MCF 10A (cell line): ENCODE results near the gene PRR19. TPM values are rescaled to one million over a fixed set of nuclear protein-coding genes. Genes with fewer than 3 reads are reported as not detected.
"Not testable (repeated sequence)": the region's sequence is repeated elsewhere in the genome, so short reads cannot be mapped to it uniquely, and the experiment has no call there.

Source experiments
- BruUV-seq: library from RNA; stranded (reverse); fragments of 400-500 nt; replicated peaks from 2 replicates; lab custom pipeline; 2021; lab: Mats Ljungman, UMichigan
- CTCF ChIA-PET: fragments of 300-600 bp; sonication (Branson Sonifier 250); formaldehyde crosslinking; extraction: SDS; loops from one replicate; lab custom pipeline; 2021; ENCODE audit warnings: antibody characterized with exemption, inconsistent platforms; lab: Yijun Ruan, JAX
- POLR2A ChIA-PET: fragments of 300-600, 350-650 bp; sonication (Branson Sonifier 250); formaldehyde crosslinking; extraction: SDS; loops from one replicate; lab custom pipeline; 2020; ENCODE audit warnings: antibody characterized with exemption, inconsistent platforms; lab: Yijun Ruan, JAX
- DNase-seq: peaks from one replicate; pipeline ENCODE4 v3.0.0-alpha.2; 2018; ENCODE audit not compliant: unreplicated experiment
- H3K27ac Mint-ChIP-seq: one replicate; pipeline ENCODE4 v1.8.0; 2022; ENCODE audit warnings: mild to moderate bottlenecking, low read depth, mixed read lengths; ENCODE audit not compliant: unreplicated experiment
- H3K27me3 Mint-ChIP-seq: one replicate; pipeline ENCODE4 v1.8.0; 2022; ENCODE audit warnings: mixed read lengths; ENCODE audit not compliant: insufficient read depth, unreplicated experiment
- H3K36me3 Mint-ChIP-seq: one replicate; pipeline ENCODE4 v1.8.0; 2022; ENCODE audit warnings: mild to moderate bottlenecking, moderate library complexity, mixed read lengths; ENCODE audit not compliant: insufficient read depth, unreplicated experiment
- H3K4me1 Mint-ChIP-seq: one replicate; pipeline ENCODE4 v1.8.0; 2022; ENCODE audit warnings: mixed read lengths; ENCODE audit not compliant: insufficient read depth, unreplicated experiment
- H3K4me3 Mint-ChIP-seq: one replicate; pipeline ENCODE4 v1.8.0; 2022; ENCODE audit warnings: mild to moderate bottlenecking, moderate library complexity, mixed read lengths; ENCODE audit not compliant: unreplicated experiment
- H3K9me3 Mint-ChIP-seq: one replicate; pipeline ENCODE4 v1.8.0; 2022; ENCODE audit warnings: mixed read lengths; ENCODE audit not compliant: unreplicated experiment
- intact Hi-C: fragments of 100-400 bp; cut with micrococcal nuclease; formaldehyde crosslinking; loops from 2 replicates; pipeline ENCODE4 v1.14.1; 2022
- total RNA-seq: library from RNA; stranded (reverse); gene quantifications from 2 replicates; pipeline ENCODE4 v1.2.3, GENCODE V29; 2022
- TF ChIP-seq, protein P1 (sequence below): fragments of 200-600 bp; IDR thresholded peaks from one replicate; pipeline ENCODE4 v1.8.0; 2022; ENCODE audit warnings: antibody characterized with exemption, mild to moderate bottlenecking; ENCODE audit not compliant: unreplicated experiment

PRR19 gene
- total RNA-seq, 1 experiment from 2014 or later = 0.30 TPM

DNA sequence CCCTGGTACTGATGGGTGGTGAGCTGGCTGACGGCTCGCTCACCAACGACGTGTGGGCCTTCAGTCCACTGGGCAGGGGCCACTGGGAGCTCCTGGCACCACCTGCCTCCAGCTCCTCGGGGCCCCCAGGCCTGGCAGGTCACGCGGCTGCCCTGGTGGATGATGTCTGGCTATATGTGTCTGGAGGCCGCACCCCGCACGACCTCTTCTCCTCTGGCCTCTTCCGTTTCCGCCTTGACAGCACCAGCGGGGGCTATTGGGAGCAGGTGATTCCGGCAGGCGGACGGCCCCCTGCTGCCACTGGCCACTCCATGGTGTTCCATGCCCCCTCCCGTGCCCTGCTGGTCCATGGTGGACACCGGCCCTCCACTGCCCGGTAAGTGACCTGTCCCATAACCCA lies 34.0 kb downstream of the PRR19 start:
- no peaks in the 10 kb centered on the region for H3K27me3 Mint-ChIP-seq
- no peaks in the 10 kb centered on the region for H3K4me1 Mint-ChIP-seq
- no peaks in the 10 kb centered on the region for H3K9me3 Mint-ChIP-seq
- TF ChIP-seq, protein P1, sequence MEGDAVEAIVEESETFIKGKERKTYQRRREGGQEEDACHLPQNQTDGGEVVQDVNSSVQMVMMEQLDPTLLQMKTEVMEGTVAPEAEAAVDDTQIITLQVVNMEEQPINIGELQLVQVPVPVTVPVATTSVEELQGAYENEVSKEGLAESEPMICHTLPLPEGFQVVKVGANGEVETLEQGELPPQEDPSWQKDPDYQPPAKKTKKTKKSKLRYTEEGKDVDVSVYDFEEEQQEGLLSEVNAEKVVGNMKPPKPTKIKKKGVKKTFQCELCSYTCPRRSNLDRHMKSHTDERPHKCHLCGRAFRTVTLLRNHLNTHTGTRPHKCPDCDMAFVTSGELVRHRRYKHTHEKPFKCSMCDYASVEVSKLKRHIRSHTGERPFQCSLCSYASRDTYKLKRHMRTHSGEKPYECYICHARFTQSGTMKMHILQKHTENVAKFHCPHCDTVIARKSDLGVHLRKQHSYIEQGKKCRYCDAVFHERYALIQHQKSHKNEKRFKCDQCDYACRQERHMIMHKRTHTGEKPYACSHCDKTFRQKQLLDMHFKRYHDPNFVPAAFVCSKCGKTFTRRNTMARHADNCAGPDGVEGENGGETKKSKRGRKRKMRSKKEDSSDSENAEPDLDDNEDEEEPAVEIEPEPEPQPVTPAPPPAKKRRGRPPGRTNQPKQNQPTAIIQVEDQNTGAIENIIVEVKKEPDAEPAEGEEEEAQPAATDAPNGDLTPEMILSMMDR = no peak
- peaks cover 10% of the 10 kb centered on the region for H3K36me3 Mint-ChIP-seq
- no peak overlapping the region for H3K27ac Mint-ChIP-seq
- H3K4me3 Mint-ChIP-seq = no peak overlapping the region
- ChIA-PET CTCF (no interaction called here), POLR2A (interaction anchor here (0.6 kb wide), 1 partner anchor 12 kb away, joined by 3 read pairs; no protein-coding TSS in a partner anchor)
- DNase-seq = no peak
- intact Hi-C loops = no loop called here
- BruUV-seq = no TSS peak

DNA sequence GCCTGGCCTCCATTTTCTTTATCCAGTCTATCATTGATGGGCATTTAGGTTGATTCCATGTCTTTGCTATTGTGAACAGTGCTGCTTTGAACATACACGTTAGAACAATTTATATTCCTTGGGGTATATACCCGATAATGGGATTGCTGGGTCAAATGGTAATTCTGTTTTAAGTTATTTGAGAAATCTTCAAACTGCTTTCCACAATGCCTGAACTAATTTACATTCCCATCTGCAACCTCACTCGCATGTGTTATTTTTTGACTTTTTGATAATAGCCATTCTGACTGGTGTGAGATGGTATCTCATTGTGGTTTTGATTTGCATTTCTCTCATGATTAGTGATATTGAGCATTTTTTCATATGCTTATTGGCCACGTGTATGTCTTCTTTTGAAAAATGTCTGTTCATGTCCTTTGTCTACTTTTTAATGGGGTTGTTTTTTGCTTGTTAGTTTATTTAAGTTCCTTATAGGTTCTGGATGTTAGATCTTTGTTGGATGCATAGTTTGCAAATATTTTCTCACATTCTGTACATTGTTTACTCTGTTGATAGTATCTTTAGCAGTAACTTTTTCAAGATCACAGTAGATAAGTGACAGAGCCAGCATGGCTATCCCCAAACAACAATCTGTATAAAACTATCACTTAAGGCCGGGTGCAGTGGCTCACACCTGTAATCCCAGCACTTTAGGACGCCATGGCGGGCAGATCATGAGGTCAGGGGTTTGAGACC lies 37.4 kb downstream of the PRR19 start:
- BruUV-seq, H3K9me3 Mint-ChIP-seq, H3K27me3 Mint-ChIP-seq, intact Hi-C loops, H3K4me3 Mint-ChIP-seq, H3K4me1 Mint-ChIP-seq, H3K27ac Mint-ChIP-seq, DNase-seq: not testable (repeated sequence)
- POLR2A ChIA-PET = interaction anchor here (2.2 kb wide), 1 partner anchor 12 kb away, joined by 5 read pairs; no protein-coding TSS in a partner anchor
- peaks cover 18% of the 10 kb centered on the region for H3K36me3 Mint-ChIP-seq
- CTCF ChIA-PET = interaction anchor here (0.6 kb wide), 1 partner anchor 48 kb away, joined by 3 read pairs; no protein-coding TSS in a partner anchor

DNA sequence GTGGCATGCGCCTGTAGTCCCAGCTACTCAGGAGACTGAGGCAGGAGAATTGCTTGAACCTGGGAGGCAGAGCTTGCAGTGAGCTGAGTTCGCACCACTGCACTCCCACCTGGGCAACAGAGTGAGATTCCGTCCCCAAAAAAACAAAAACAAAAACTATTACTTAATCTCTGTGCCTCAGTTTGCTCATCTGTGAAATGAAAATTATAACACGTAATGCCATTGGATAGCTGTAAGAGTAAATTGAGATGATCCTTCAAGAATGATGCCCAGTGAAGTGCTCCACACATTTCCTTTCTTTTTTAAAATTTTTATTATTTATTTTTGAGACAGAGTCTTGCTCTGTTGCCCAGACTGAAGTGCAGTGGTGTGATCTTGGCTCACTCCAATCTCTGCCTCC lies 38.0 kb downstream of the PRR19 start:
- H3K27me3 Mint-ChIP-seq, intact Hi-C loops, DNase-seq, H3K27ac Mint-ChIP-seq, H3K4me3 Mint-ChIP-seq, BruUV-seq, H3K9me3 Mint-ChIP-seq, H3K4me1 Mint-ChIP-seq: not testable (repeated sequence)
- peaks cover 18% of the 10 kb centered on the region for H3K36me3 Mint-ChIP-seq
- CTCF ChIA-PET = interaction anchor here (0.6 kb wide), 1 partner anchor 48 kb away, joined by 3 read pairs; no protein-coding TSS in a partner anchor
- POLR2A ChIA-PET = interaction anchor here (2.2 kb wide), 1 partner anchor 13 kb away, joined by 5 read pairs; no protein-coding TSS in a partner anchor

DNA sequence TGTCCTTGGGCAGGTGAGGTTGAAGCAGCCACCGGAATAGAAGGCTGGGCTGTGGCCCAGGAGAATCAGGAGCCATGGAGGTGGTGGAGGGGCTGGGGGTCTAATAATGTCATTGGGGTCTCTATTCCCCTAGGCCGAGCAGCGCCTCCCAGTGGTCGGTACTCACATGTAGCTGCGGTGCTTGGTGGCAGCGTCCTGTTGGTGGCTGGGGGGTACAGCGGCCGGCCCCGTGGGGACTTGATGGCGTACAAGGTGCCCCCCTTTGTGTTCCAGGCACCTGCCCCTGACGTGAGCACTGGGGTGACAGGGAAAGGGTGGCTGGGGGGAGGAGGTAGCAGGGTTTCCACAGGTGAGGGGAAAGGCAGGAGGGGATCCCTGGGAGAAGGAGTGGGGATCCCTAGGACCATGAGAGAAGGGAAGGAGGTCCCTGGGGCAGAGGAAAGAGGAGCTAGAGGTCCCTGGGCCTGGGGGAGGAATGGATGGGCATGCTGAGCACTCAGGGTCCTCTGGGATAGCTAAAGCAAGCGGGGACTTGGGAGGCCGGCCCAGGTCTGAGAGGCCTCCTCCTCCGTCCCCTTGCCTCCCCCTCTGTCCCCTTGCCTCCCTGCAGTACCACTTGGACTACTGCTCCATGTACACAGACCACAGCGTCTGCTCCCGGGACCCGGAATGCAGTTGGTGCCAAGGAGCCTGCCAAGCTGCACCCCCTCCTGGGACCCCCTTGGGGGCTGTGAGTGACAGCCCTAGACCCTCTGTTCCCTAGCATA lies 41.6 kb downstream of the PRR19 start:
- no peak overlapping the region for H3K27ac Mint-ChIP-seq
- POLR2A ChIA-PET = no interaction called here
- CTCF ChIA-PET = interaction anchor here (1.0 kb wide), 1 partner anchor 43 kb away, joined by 4 read pairs; no protein-coding TSS in a partner anchor
- peaks cover 9% of the 10 kb centered on the region for H3K36me3 Mint-ChIP-seq
- no TSS peak for BruUV-seq
- H3K9me3 Mint-ChIP-seq = no peaks in the 10 kb centered on the region
- H3K4me1 Mint-ChIP-seq = peaks cover 5% of the 10 kb centered on the region
- H3K4me3 Mint-ChIP-seq = no peak overlapping the region
- intact Hi-C loops = no loop called here
- no peak for DNase-seq
- TF ChIP-seq, protein P1 = no peak
- no peaks in the 10 kb centered on the region for H3K27me3 Mint-ChIP-seq
